Activated CD8-positive, alpha-beta T cell treated with anti-CD3 and anti-CD28 coated beads for 36 hours (primary cell): ENCODE data around the gene SAMM50. TPM values are rescaled to one million over a fixed set of nuclear protein-coding genes. Genes with fewer than 3 reads are reported as not detected.

Experiments used
- ATAC-seq: fragments of 200-7000 bp; cut with Tn5 transposase; one replicate; pipeline ENCODE4 v1.10.0; 2021; ENCODE audit warnings: mild to moderate bottlenecking, moderate library complexity
- CTCF ChIA-PET: fragments of 350-600 bp; sonication (Branson Sonifier 250); formaldehyde crosslinking; loops from one replicate; lab custom pipeline; 2021; ENCODE audit warnings: antibody characterized with exemption; lab: Charles Lee
- POLR2A ChIA-PET: fragments of 350-600 bp; sonication (Branson Sonifier 250); formaldehyde crosslinking; loops from one replicate; lab custom pipeline; 2021; ENCODE audit warnings: antibody characterized with exemption; lab: Charles Lee
- DNase-seq: peaks from one replicate; pipeline ENCODE4 v3.0.0-alpha.2; 2020
- H3K27ac Mint-ChIP-seq: one replicate; pipeline ENCODE4 v1.8.0; 2021; ENCODE audit warnings: mild to moderate bottlenecking, mixed read lengths
- H3K27me3 Mint-ChIP-seq: one replicate; pipeline ENCODE4 v1.8.0; 2021; ENCODE audit warnings: mixed read lengths
- H3K36me3 Mint-ChIP-seq: one replicate; pipeline ENCODE4 v1.8.0; 2021; ENCODE audit warnings: low read depth, mixed read lengths
- H3K4me1 Mint-ChIP-seq: one replicate; pipeline ENCODE4 v1.8.0; 2021; ENCODE audit warnings: low read depth, mixed read lengths
- H3K4me3 Mint-ChIP-seq: one replicate; pipeline ENCODE4 v1.8.0; 2021; ENCODE audit warnings: mild to moderate bottlenecking, moderate library complexity, mixed read lengths
- H3K9me3 Mint-ChIP-seq: one replicate; pipeline ENCODE4 v1.8.0; 2021; ENCODE audit warnings: mixed read lengths
- CTCF ChIP-seq: fragments of 200-600 bp; IDR thresholded peaks from one replicate; pipeline ENCODE4 v1.8.0; 2022; ENCODE audit warnings: antibody characterized with exemption, mild to moderate bottlenecking
- intact Hi-C: fragments of 100-400 bp; cut with micrococcal nuclease; formaldehyde crosslinking; loops from one replicate; pipeline ENCODE4 v1.10.0; 2022
- total RNA-seq, 2 experiments: library from RNA; stranded (reverse); gene quantifications; one replicate each; pipeline ENCODE4 v1.2.3, GENCODE V29; 2021

The SAMM50 gene
- total RNA-seq, 2 experiments from 2014 or later, result 41.7 to 42.2 TPM

- H3K27ac Mint-ChIP-seq, result peak overlapping the region; percentile 92
- H3K27me3 Mint-ChIP-seq, result no peaks in the 10 kb centered on the region
- intact Hi-C loops, result no loop called here
Observed at GRCh38 chr22:43953988-43954785, 1.1 kb upstream of the SAMM50 start.

GRCh38 chr22:43955883-43956782, 891 bp downstream of the SAMM50 start:
- peak overlapping the region; percentile 92 for H3K27ac Mint-ChIP-seq
- CTCF ChIA-PET, result interaction anchor here (1.4 to 1.5 kb wide), 2 partner anchors 10 to 37 kb away, joined by 3 to 9 read pairs; no protein-coding TSS in a partner anchor

More at GRCh38 chr22:43953988-43954785, 1.1 kb upstream of the SAMM50 start:
- ChIA-PET POLR2A (interaction anchor here (0.6 to 1.7 kb wide), 7 partner anchors 9 to 73 kb away, joined by 3 to 11 read pairs (median 3); no protein-coding TSS in a partner anchor), CTCF (interaction anchor here (1.4 to 1.7 kb wide), 3 partner anchors 8 to 71 kb away, joined by 3 to 13 read pairs (median 6); no protein-coding TSS in a partner anchor)
- no peak for TF ChIP-seq CTCF
- no peak for DNase-seq
- peaks cover under 1% of the 10 kb centered on the region for H3K36me3 Mint-ChIP-seq
- peaks cover 31% of the 10 kb centered on the region for H3K4me1 Mint-ChIP-seq
- no peak for ATAC-seq
- no peaks in the 10 kb centered on the region for H3K9me3 Mint-ChIP-seq
- H3K4me3 Mint-ChIP-seq, result peak overlapping the region; percentile 91

GRCh38 chr22:43956805-43957463, 1.7 kb downstream of the SAMM50 start:
- H3K4me1 Mint-ChIP-seq, result peaks cover 31% of the 10 kb centered on the region
- CTCF ChIA-PET, result interaction anchor here (1.5 kb wide), 1 partner anchor 11 kb away, joined by 9 read pairs; no protein-coding TSS in a partner anchor
- DNase-seq (no peak), ATAC-seq (no peak)
- H3K27me3 Mint-ChIP-seq, result no peaks in the 10 kb centered on the region
- no peak overlapping the region for H3K27ac Mint-ChIP-seq
- H3K4me3 Mint-ChIP-seq, result peak overlapping the region; percentile 91
- no peak for TF ChIP-seq CTCF
- intact Hi-C loops, result no loop called here
- no peaks in the 10 kb centered on the region for H3K9me3 Mint-ChIP-seq
- POLR2A ChIA-PET, result no interaction called here
- H3K36me3 Mint-ChIP-seq, result peaks cover 1% of the 10 kb centered on the region

More at GRCh38 chr22:43955883-43956782, 891 bp downstream of the SAMM50 start:
- intact Hi-C loops, result no loop called here
- ATAC-seq (peak; percentile 18), DNase-seq (peak; percentile 11)
- Mint-ChIP-seq H3K27me3 (no peaks in the 10 kb centered on the region), H3K4me3 (peak overlapping the region; percentile 91), H3K36me3 (peaks cover 1% of the 10 kb centered on the region), H3K4me1 (peaks cover 31% of the 10 kb centered on the region), H3K9me3 (no peaks in the 10 kb centered on the region)
- no peak for TF ChIP-seq CTCF
- POLR2A ChIA-PET, result interaction anchor here (0.7 to 1.3 kb wide), 3 partner anchors 17 to 61 kb away, joined by 3 read pairs; no protein-coding TSS in a partner anchor

- no peaks in the 10 kb centered on the region for H3K27me3 Mint-ChIP-seq
- H3K9me3 Mint-ChIP-seq, result no peaks in the 10 kb centered on the region
- no peak overlapping the region for H3K4me3 Mint-ChIP-seq
- POLR2A ChIA-PET, result no interaction called here
- peaks cover 31% of the 10 kb centered on the region for H3K4me1 Mint-ChIP-seq
- no peak for TF ChIP-seq CTCF
- intact Hi-C loops, result no loop called here
- ATAC-seq (no peak), DNase-seq (no peak)
- H3K27ac Mint-ChIP-seq, result no peak overlapping the region
- CTCF ChIA-PET, result interaction anchor here (0.8 to 1.5 kb wide), 3 partner anchors 12 to 123 kb away, joined by 3 to 9 read pairs (median 3); no protein-coding TSS in a partner anchor
- H3K36me3 Mint-ChIP-seq, result peaks cover 1% of the 10 kb centered on the region
Observed at GRCh38 chr22:43957871-43958270, 2.6 kb downstream of the SAMM50 start.
